DMS 273 (cell line): ENCODE results near the gene STN1.

Experiments
- DNase-seq: peaks from one replicate; lab custom pipeline; 2025; ENCODE audit not compliant: unreplicated experiment; lab: John Stamatoyannopoulos, UW

The STN1 gene

GRCh38 chr10:103895411-103896186 lies 22.4 kb downstream of the STN1 start:
- DNase-seq, result peak; percentile 61

- no peak for DNase-seq
These were observed 23.5 kb downstream of the STN1 start for GRCh38 chr10:103894441-103894864.

DNA sequence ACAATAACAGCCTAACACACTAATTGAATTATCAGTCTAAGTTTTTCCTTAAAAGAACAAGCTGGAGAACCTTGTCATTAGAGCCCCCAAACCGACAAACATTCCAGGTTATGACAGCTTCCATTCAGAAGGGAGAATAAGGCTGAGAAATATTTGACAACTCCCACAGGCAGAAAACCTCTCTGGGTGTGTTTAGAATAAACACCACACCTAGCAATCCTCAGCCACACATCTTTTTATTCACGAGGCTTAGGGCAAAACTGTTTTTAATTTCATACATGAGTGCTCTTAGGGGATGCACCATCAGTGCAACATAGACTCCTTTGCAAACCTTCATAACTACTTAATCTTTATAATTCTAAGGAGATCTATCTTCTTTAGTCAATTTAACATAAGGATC lies 24.2 kb downstream of the STN1 start:
- no peak for DNase-seq

DNA sequence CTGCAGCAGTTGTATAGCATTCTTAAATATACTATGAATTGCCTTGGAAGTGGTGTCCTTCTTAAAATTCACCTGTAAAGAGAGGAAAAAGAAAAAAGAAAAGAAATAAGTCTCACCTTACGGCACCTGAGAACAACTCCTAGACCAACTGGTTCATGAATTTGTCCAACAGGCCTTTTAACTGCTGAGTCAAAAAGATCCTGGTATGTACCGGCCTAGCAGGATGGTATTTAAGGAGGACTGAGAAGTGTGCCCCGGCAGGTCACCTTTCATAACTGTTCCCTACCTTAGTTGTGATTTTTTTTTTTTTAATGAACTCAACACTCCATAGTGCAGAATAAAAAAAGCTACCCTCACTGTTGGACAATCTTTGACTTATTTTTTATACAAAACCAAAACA lies 25.8 kb downstream of the STN1 start:
- DNase-seq, result no peak

GRCh38 chr10:103890688-103891087 lies 27.3 kb downstream of the STN1 start:
- no peak for DNase-seq

GRCh38 chr10:103890194-103890658 lies 27.8 kb downstream of the STN1 start:
- DNase-seq, result no peak

- no peak for DNase-seq
These were observed 28.8 kb downstream of the STN1 start for GRCh38 chr10:103889121-103889720.

- DNase-seq, result peak; percentile 75
These were observed 29.7 kb downstream of the STN1 start for GRCh38 chr10:103888113-103888841.

GRCh38 chr10:103885617-103886016 lies 32.4 kb downstream of the STN1 start:
- DNase-seq, result no peak

DNA sequence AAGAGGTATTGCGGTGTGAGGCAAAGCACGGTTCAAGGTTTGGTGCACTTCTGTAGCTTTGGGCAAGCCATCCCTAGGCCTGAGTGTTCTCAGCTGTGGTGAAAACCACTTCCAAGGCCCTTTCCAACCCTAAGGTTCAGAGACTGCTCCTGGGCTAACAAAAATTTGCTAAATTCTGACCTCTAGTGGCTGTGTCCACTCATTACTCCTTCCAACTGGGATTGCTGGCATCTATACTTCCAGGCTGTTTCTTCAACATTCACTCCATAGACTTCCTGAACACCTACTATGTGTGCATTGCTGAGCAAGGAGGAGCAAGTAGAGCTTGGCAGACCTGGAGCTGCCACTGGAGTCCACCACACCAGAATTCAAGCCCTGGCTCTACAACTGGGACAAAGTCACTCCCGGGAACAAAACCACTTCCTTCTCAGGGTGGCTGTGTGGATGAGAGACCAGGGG lies 33.3 kb downstream of the STN1 start:
- peak; percentile 72 for DNase-seq

DNA sequence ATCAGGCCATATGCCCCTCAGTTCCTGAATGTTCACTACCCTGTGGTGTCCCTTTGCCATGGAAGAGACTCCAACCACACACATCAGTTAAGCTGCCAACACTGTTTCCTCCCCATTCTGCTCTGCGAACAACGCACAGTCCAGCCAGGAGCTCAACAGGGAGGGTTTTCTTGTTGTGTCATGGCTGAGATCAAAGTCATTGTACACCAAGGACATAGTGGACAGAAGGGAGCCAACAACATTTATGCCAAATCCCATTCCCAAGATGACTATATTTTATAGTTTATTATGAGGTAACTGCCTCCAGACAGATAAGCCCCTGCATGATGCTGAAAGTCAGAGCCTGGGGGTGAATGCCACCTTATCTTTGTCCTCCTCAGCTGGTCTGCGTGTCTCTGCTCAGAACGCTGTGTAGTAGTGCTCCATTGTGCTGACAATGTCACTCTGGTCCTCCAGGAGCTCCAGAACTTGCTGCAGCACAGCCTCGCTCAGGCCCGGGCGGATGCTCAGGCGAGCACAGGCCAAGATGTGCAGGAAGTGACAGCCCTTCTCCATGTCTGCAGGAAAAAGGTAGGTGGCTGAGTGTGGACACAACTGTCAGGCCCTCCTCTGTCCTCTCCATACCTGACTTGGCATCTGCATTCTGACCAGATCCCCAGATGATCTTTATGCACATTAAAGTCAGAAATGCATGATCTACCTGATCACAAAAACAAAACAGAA lies 35.5 kb downstream of the STN1 start:
- DNase-seq, result peak; percentile 41

DNA sequence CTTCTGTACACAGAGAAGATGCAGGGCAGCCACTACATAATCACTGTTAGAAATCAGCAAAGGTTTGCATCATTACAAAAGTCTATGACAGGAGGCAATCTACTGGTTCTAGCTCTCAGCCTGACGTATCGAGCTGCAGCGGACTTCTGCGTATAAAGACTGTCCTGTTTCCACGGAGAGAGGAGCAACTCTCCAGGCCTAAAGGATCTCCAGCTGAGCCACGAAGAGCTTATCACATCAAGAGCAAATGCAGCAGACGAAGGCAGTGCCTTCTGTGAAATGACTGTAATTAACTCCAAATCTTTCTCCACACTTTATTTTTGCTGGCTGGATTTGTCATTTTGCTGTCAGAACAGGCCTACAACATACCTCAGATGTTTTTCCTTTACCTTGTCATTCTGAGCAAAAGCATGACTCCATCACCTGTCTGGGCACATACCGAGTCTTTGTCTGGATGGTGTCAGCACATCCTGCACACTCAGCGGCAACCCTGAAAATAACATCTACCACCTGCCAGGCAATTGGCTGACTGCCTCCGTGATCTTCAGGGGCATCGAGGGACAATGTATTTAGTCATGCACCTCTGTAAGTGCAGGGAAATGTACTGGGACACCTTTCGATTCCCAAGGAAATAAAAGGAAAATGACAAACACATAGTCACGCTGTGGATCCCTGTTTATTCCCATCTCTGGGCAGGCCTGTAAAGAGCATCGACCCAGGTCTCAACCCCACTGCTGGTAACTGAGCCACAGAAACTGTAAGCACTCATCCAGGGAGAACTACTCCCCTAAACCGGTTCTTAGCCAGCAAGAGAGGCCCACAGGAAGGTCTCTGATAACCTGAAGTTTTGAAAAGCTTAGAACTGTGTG lies 36.3 kb downstream of the STN1 start:
- peak; percentile 52 for DNase-seq

GRCh38 chr10:103879831-103880230 lies 38.2 kb downstream of the STN1 start:
- no peak for DNase-seq

DNA sequence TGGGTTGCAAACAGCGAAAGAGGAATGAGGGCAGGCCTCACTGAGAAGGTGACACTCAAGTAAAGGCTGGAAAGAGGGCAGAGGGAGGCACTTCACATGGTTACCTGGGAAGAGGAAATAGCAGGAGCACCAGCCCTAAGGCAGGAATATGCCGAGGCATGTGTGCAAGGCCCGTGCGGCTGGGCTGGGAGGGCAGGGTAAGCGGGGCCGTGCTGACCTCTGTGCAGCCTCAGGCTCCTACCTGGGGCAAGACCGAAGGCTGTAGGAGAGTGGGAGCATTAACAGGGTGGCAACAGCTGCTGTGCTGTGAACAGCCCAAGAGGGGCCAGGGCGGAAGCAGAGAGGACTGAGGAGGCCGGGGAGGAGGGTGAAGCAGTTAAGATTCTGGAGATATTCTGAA lies 38.6 kb downstream of the STN1 start:
- DNase-seq, result no peak

DNA sequence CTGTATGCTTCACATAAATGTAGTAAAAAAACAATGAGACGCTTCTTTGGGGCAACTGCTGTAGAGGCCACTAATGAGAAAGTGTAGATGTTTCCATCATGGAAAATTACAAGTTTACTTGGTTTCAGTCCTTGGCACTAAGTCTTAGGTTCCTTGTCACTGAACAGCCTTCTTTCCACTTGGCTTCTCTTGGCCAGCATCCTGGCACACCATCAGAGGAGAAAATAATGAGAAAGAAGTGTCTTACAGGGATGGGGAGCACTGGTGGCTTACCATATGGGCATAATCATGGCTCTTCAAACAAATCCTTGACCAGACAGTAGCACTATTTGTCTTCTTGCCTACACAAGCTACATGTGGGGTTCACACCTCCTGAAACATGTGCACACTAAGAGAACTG lies 40.1 kb downstream of the STN1 start:
- DNase-seq, result no peak

- DNase-seq, result no peak
These were observed 41.8 kb downstream of the STN1 start for GRCh38 chr10:103876155-103876554.

- peak; percentile 85 for DNase-seq
These were observed 43.3 kb downstream of the STN1 start for GRCh38 chr10:103874730-103875129.

- DNase-seq, result peak; percentile 79
These were observed 45.6 kb downstream of the STN1 start for GRCh38 chr10:103872137-103872931.

- no peak for DNase-seq
These were observed 47.0 kb downstream of the STN1 start for GRCh38 chr10:103871006-103871405.
